Loucy (cell line): Measurements from ENCODE around the gene TTC21A.
"Not testable (repeated sequence)": the region's sequence is repeated elsewhere in the genome, so short reads cannot be mapped to it uniquely, and the experiment has no call there.

ENCODE experiments used
- H2AFZ ChIP-seq: fragments of 200-600 bp; sonication (generic); 2 replicates; pipeline ENCODE4 v1.6.0; 2016; ENCODE audit warnings: antibody characterized with exemption, mild to moderate bottlenecking, low read length, moderate library complexity
- H3F3A ChIP-seq: fragments of 200-600 bp; 2 replicates; pipeline ENCODE4 v1.6.0; 2016; ENCODE audit warnings: antibody characterized with exemption, low read depth, mild to moderate bottlenecking
- H3K27me3 ChIP-seq: fragments of 200-600 bp; sonication (generic); 2 replicates; pipeline ENCODE4 v1.6.1; 2014; ENCODE audit warnings: low read length, mild to moderate bottlenecking; ENCODE audit not compliant: insufficient read depth, poor library complexity, severe bottlenecking
- H3K36me3 ChIP-seq: fragments of 200-600 bp; sonication (generic); 2 replicates; pipeline ENCODE4 v1.6.1; 2016; ENCODE audit warnings: low read length; ENCODE audit not compliant: insufficient read depth
- H3K4me1 ChIP-seq: fragments of 200-600 bp; sonication (generic); 2 replicates; pipeline ENCODE4 v1.5.1; 2014; ENCODE audit warnings: low read length, mild to moderate bottlenecking; ENCODE audit not compliant: insufficient read depth, poor library complexity, severe bottlenecking
- H3K4me2 ChIP-seq: fragments of 200-600 bp; sonication (generic); 2 replicates; pipeline ENCODE4 v1.6.0; 2014; ENCODE audit warnings: antibody characterized with exemption, low read length, low read depth, mild to moderate bottlenecking; ENCODE audit not compliant: poor library complexity, severe bottlenecking
- H3K4me3 ChIP-seq: fragments of 200-600 bp; sonication (generic); 2 replicates; pipeline ENCODE4 v1.5.1; 2014; ENCODE audit warnings: low read length, mild to moderate bottlenecking, mixed read lengths; ENCODE audit not compliant: poor library complexity, severe bottlenecking
- H3K79me2 ChIP-seq: fragments of 200-600 bp; sonication (generic); 2 replicates; pipeline ENCODE4 v1.6.1; 2014; ENCODE audit warnings: low read length; ENCODE audit not compliant: insufficient read depth
- H3K9ac ChIP-seq: fragments of 200-600 bp; sonication (generic); 2 replicates; pipeline ENCODE4 v1.6.0; 2014; ENCODE audit warnings: mild to moderate bottlenecking, low read depth, low read length, moderate library complexity; ENCODE audit not compliant: poor library complexity, severe bottlenecking
- H3K9me2 ChIP-seq: fragments of 200-600 bp; sonication (generic); replicated peaks from 2 replicates; pipeline ENCODE4 v1.6.1; 2016; ENCODE audit warnings: low read depth, low read length, mixed read lengths
- H3K9me3 ChIP-seq: fragments of 200-600 bp; sonication (generic); 2 replicates; pipeline ENCODE4 v1.6.1; 2014; ENCODE audit warnings: mild to moderate bottlenecking, antibody characterized with exemption, low read length, low read depth; ENCODE audit not compliant: insufficient read depth
- H4K20me1 ChIP-seq: fragments of 200-600 bp; sonication (generic); 2 replicates; pipeline ENCODE4 v1.6.0; 2014; ENCODE audit warnings: antibody characterized with exemption, low read length, mild to moderate bottlenecking; ENCODE audit not compliant: insufficient read depth, poor library complexity, severe bottlenecking
- EZH2phosphoT487 ChIP-seq: fragments of 200-600 bp; IDR thresholded peaks from 2 replicates; pipeline ENCODE4 v1.6.1; 2018; ENCODE audit warnings: antibody characterized with exemption, mild to moderate bottlenecking, moderate library complexity, borderline replicate concordance
- TF ChIP-seq, protein P1 (sequence below): fragments of 200-600 bp; sonication (generic); conservative IDR thresholded peaks from 2 replicates; pipeline ENCODE4 v1.5.1; 2014; ENCODE audit warnings: mild to moderate bottlenecking, antibody characterized with exemption, low read length

The TTC21A gene, protein sequence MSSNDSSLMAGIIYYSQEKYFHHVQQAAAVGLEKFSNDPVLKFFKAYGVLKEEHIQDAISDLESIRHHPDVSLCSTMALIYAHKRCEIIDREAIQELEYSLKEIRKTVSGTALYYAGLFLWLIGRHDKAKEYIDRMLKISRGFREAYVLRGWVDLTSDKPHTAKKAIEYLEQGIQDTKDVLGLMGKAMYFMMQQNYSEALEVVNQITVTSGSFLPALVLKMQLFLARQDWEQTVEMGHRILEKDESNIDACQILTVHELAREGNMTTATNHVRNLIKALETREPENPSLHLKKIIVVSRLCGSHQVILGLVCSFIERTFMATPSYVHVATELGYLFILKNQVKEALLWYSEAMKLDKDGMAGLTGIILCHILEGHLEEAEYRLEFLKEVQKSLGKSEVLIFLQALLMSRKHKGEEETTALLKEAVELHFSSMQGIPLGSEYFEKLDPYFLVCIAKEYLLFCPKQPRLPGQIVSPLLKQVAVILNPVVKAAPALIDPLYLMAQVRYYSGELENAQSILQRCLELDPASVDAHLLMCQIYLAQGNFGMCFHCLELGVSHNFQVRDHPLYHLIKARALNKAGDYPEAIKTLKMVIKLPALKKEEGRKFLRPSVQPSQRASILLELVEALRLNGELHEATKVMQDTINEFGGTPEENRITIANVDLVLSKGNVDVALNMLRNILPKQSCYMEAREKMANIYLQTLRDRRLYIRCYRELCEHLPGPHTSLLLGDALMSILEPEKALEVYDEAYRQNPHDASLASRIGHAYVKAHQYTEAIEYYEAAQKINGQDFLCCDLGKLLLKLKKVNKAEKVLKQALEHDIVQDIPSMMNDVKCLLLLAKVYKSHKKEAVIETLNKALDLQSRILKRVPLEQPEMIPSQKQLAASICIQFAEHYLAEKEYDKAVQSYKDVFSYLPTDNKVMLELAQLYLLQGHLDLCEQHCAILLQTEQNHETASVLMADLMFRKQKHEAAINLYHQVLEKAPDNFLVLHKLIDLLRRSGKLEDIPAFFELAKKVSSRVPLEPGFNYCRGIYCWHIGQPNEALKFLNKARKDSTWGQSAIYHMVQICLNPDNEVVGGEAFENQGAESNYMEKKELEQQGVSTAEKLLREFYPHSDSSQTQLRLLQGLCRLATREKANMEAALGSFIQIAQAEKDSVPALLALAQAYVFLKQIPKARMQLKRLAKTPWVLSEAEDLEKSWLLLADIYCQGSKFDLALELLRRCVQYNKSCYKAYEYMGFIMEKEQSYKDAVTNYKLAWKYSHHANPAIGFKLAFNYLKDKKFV (N-terminal part only)

DNA sequence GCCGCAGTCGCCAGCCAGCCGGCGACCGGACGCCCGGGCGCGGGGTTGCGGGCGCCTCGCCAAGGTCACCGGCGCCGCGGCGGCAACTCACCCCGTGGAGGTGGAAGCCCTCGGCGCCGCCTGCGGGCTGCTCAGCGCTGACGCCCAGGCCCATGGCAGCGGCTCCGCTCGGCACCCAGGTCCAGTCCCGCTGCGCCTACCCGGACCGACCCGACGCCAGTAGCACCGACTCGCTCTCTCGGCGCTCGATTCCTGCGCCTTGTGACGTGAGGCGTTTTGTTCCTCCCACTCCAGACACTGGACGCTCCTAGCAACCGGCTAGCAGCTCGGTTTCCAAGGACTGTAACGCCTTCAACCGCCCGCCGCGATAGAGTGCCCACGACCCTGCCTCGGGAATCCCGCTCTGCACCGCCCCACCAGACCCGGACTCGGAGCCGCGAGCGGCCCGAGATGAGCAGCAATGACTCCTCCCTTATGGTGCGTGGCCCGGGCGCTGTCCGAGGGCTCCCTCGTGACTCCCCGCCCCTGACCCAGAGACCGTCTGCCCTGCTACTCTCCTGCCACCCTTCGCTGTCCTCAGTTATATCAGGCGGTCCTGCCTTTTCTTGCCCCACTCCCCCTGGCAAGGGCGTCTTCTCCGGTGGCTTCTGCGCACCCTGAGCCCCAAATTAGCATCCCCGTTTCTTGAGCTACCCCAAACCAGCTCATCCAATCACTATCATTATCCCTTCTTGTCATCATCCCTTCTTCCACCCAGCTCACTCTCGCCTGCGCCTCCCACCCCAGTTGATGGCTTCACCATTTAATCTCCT lies at the start of gene TTC21A, which contains the start of gene GORASP1:
Gene TTC21A, plus strand, starts transcription at position 293 of the 812 bp plus-strand sequence. Its CDS starts 158 bp downstream, at position 451.
Gene GORASP1, minus strand, starts transcription at position 240 of the 812 bp plus-strand sequence. Its CDS starts 86 bp downstream, at position 154.
- peak within 1 kb of the TSS; percentile 91 for H2AFZ ChIP-seq
- peak within 1 kb of the TSS; percentile 97 for H3K4me3 ChIP-seq
- peaks cover 39% of the 10 kb centered on the region for H3K4me1 ChIP-seq
- no peak for TF ChIP-seq EZH2phosphoT487
- TF ChIP-seq, protein P1, sequence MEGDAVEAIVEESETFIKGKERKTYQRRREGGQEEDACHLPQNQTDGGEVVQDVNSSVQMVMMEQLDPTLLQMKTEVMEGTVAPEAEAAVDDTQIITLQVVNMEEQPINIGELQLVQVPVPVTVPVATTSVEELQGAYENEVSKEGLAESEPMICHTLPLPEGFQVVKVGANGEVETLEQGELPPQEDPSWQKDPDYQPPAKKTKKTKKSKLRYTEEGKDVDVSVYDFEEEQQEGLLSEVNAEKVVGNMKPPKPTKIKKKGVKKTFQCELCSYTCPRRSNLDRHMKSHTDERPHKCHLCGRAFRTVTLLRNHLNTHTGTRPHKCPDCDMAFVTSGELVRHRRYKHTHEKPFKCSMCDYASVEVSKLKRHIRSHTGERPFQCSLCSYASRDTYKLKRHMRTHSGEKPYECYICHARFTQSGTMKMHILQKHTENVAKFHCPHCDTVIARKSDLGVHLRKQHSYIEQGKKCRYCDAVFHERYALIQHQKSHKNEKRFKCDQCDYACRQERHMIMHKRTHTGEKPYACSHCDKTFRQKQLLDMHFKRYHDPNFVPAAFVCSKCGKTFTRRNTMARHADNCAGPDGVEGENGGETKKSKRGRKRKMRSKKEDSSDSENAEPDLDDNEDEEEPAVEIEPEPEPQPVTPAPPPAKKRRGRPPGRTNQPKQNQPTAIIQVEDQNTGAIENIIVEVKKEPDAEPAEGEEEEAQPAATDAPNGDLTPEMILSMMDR, result no peak
- peaks cover 29% of the 10 kb centered on the region for H3K79me2 ChIP-seq
- peaks cover 15% of the 10 kb centered on the region for H4K20me1 ChIP-seq
- no peaks in the 10 kb centered on the region for H3K9me2 ChIP-seq
- no peaks in the 10 kb centered on the region for H3F3A ChIP-seq
- H3K36me3 ChIP-seq, result no peaks in the 10 kb centered on the region
- H3K9ac ChIP-seq, result peak within 1 kb of the TSS; percentile 88
- H3K9me3 ChIP-seq, result no peaks in the 10 kb centered on the region
- no peaks in the 10 kb centered on the region for H3K27me3 ChIP-seq
- peak within 1 kb of the TSS; percentile 88 for H3K4me2 ChIP-seq

DNA sequence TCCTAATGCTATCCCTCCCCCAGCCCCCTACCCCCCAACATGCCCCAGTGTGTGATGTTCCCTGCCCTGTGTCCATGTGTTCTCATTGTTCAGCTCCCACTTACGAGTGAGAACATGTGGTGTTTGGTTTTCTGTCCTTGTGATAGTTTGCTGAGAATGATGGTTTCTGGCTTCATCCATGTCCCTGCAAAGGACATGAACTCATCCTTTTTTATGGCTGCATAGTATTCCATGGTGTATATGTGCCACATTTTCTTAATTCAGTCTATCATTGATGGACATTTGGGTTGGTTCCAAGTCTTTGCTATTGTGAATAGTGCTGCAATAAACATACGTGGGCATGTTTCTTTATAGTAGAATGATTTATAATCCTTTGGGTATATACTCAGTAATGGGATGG lies 46.3 kb upstream of the TTC21A start:
- H3K9me2 ChIP-seq, H3K9ac ChIP-seq, H3F3A ChIP-seq, H2AFZ ChIP-seq, H3K4me2 ChIP-seq, H3K27me3 ChIP-seq, H3K9me3 ChIP-seq, H3K4me3 ChIP-seq: not testable (repeated sequence)
- peaks cover 60% of the 10 kb centered on the region for H3K79me2 ChIP-seq
- peaks cover 29% of the 10 kb centered on the region for H4K20me1 ChIP-seq
- H3K36me3 ChIP-seq, result peaks cover 17% of the 10 kb centered on the region; the same call in 1 of the 2 replicates
- H3K4me1 ChIP-seq, result peaks cover 26% of the 10 kb centered on the region

DNA sequence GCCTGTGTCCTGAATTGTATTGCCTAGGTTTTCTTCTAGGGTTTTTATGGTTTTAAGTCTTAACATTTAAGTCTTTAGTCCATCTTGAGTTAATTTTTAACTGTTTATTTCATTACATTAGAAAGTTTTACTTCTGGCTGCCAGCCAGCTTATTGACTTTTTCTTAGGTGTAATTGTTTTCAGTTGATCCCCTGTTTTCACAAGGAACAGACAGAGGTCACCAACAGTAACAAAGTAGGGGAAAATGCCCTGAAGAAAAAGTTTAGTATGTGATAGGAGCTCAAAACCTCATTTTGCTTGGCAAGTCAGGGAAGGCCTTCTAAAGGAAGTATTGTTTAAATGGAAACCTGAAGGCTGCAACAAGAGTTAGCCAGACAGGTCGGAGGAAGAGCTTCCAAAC lies 45.3 kb upstream of the TTC21A start:
- H3K27me3 ChIP-seq, result no peaks in the 10 kb centered on the region
- peaks cover 27% of the 10 kb centered on the region for H3K36me3 ChIP-seq
- no peak overlapping the region for H2AFZ ChIP-seq
- no peaks in the 10 kb centered on the region for H3K9me3 ChIP-seq
- no peaks in the 10 kb centered on the region for H3K9me2 ChIP-seq
- peak overlapping the region; percentile 4 for H3K9ac ChIP-seq
- H3K4me3 ChIP-seq, result no peak overlapping the region
- H3K79me2 ChIP-seq, result peaks cover 51% of the 10 kb centered on the region
- H3K4me2 ChIP-seq, result peak overlapping the region; percentile 33
- TF ChIP-seq, protein P1, result no peak
- TF ChIP-seq EZH2phosphoT487, result no peak
- peaks cover 19% of the 10 kb centered on the region for H4K20me1 ChIP-seq
- peaks cover 17% of the 10 kb centered on the region for H3K4me1 ChIP-seq
- no peaks in the 10 kb centered on the region for H3F3A ChIP-seq
